Astrocyte (in vitro differentiated cells and primary cell): ENCODE measurements around the gene SUSD6. TPM values are rescaled to one million over a fixed set of nuclear protein-coding genes. Genes with fewer than 3 reads are reported as not detected.
"Not testable (repeated sequence)": the region's sequence is repeated elsewhere in the genome, so short reads cannot be mapped to it uniquely, and the experiment has no call there.

Experiments
- DNase-seq: peaks from one replicate; pipeline ENCODE4 v3.0.0-alpha.2; 2010; ENCODE audit warnings: low read depth
- FAIRE-seq: peaks from 2 replicates; lab custom pipeline; 2011; peaks lifted over from hg19 to GRCh38; lab: Jason Lieb, UNC
- H2AFZ ChIP-seq: 2 replicates; pipeline ENCODE4 v1.6.0; 2012; ENCODE audit warnings: low read depth, low read length, inconsistent platforms
- H3K27ac ChIP-seq: 2 replicates; pipeline ENCODE4 v1.5.1; 2011; ENCODE audit warnings: low read depth, low read length, inconsistent platforms
- H3K27me3 ChIP-seq: 2 replicates; pipeline ENCODE4 v1.6.0; 2011; ENCODE audit warnings: low read length, inconsistent platforms; ENCODE audit not compliant: insufficient read depth
- H3K36me3 ChIP-seq: 2 replicates; pipeline ENCODE4 v1.5.1; 2011; ENCODE audit warnings: low read length, inconsistent platforms; ENCODE audit not compliant: insufficient read depth
- H3K4me1 ChIP-seq: 2 replicates; pipeline ENCODE4 v1.5.1; 2011; ENCODE audit warnings: low read length, inconsistent platforms; ENCODE audit not compliant: insufficient read depth
- H3K4me2 ChIP-seq: 2 replicates; pipeline ENCODE4 v1.6.0; 2012; ENCODE audit warnings: low read length, inconsistent platforms
- H3K4me3 ChIP-seq: 2 replicates; pipeline ENCODE4 v1.5.1; 2011; ENCODE audit warnings: low read depth, mild to moderate bottlenecking, low read length, inconsistent platforms; ENCODE audit not compliant: insufficient read depth
- H3K79me2 ChIP-seq: 2 replicates; pipeline ENCODE4 v1.6.0; 2012; ENCODE audit warnings: mild to moderate bottlenecking, low read length, inconsistent platforms; ENCODE audit not compliant: insufficient read depth
- H3K9ac ChIP-seq: 2 replicates; pipeline ENCODE4 v1.6.0; 2012; ENCODE audit warnings: mild to moderate bottlenecking, low read length, inconsistent platforms
- H3K9me3 ChIP-seq: 2 replicates; pipeline ENCODE4 v1.5.1; 2012; ENCODE audit warnings: low read depth, mild to moderate bottlenecking, low read length, inconsistent platforms; ENCODE audit not compliant: insufficient read depth
- H4K20me1 ChIP-seq: 2 replicates; pipeline ENCODE4 v1.6.0; 2012; ENCODE audit warnings: low read length, inconsistent platforms; ENCODE audit not compliant: insufficient read depth
- H3K27ac Mint-ChIP-seq: one replicate; pipeline ENCODE4 v1.8.0; 2021; ENCODE audit warnings: mild to moderate bottlenecking, mixed read lengths; ENCODE audit not compliant: unreplicated experiment
- H3K27me3 Mint-ChIP-seq: one replicate; pipeline ENCODE4 v1.8.0; 2021; ENCODE audit warnings: low read depth, mixed read lengths; ENCODE audit not compliant: unreplicated experiment
- H3K36me3 Mint-ChIP-seq: one replicate; pipeline ENCODE4 v1.8.0; 2021; ENCODE audit warnings: low read depth, mixed read lengths; ENCODE audit not compliant: unreplicated experiment
- H3K4me1 Mint-ChIP-seq: one replicate; pipeline ENCODE4 v1.8.0; 2021; ENCODE audit warnings: low read depth, mixed read lengths; ENCODE audit not compliant: unreplicated experiment
- H3K4me3 Mint-ChIP-seq: one replicate; pipeline ENCODE4 v1.8.0; 2021; ENCODE audit warnings: mild to moderate bottlenecking, moderate library complexity, mixed read lengths; ENCODE audit not compliant: unreplicated experiment
- H3K9me3 Mint-ChIP-seq: one replicate; pipeline ENCODE4 v1.8.0; 2021; ENCODE audit warnings: mild to moderate bottlenecking, mixed read lengths; ENCODE audit not compliant: unreplicated experiment
- CTCF ChIP-seq: IDR thresholded peaks from 2 replicates; pipeline ENCODE4 v1.5.1; 2011; ENCODE audit warnings: low read depth, mild to moderate bottlenecking, inconsistent platforms, low read length, moderate library complexity; ENCODE audit not compliant: insufficient read depth
- EZH2 ChIP-seq: IDR thresholded peaks from 2 replicates; pipeline ENCODE4 v1.6.1; 2012; ENCODE audit warnings: mild to moderate bottlenecking, low read length, inconsistent platforms; ENCODE audit not compliant: insufficient read depth
- total RNA-seq: library from RNA; stranded (reverse); gene quantifications from 2 replicates; pipeline ENCODE4 v1.2.1, GENCODE V29; 2021

The SUSD6 gene
- total RNA-seq, 1 donor from 2014 or later, result 25.6 TPM

GRCh38 chr14:69726761-69727511 is 115.5 kb downstream of the SUSD6 start:
- no peak overlapping the region for H3K27ac ChIP-seq
- H3K27ac Mint-ChIP-seq, result peak overlapping the region; percentile 56
- H3K27me3 Mint-ChIP-seq, result peaks cover 14% of the 10 kb centered on the region
- peak overlapping the region; percentile 98 for H3K4me2 ChIP-seq
- H4K20me1 ChIP-seq, result no peaks in the 10 kb centered on the region
- no peaks in the 10 kb centered on the region for H3K9me3 ChIP-seq
- H3K4me1 ChIP-seq, result peaks cover 8% of the 10 kb centered on the region
- no peaks in the 10 kb centered on the region for H3K27me3 ChIP-seq
- no peak for FAIRE-seq
- H3K4me3 Mint-ChIP-seq, result no peak overlapping the region
- TF ChIP-seq EZH2, result no peak
- peak; percentile 81 for TF ChIP-seq CTCF
- peak overlapping the region; percentile 58 for H3K4me3 ChIP-seq
- H3K4me1 Mint-ChIP-seq, result peaks cover 2% of the 10 kb centered on the region
- H3K36me3 Mint-ChIP-seq, result no peaks in the 10 kb centered on the region
- H3K36me3 ChIP-seq, result no peaks in the 10 kb centered on the region
- H3K9me3 Mint-ChIP-seq, result peaks cover 2% of the 10 kb centered on the region
- DNase-seq, result peak; percentile 40
- no peaks in the 10 kb centered on the region for H3K79me2 ChIP-seq
- peak overlapping the region; percentile 94 for H2AFZ ChIP-seq
- H3K9ac ChIP-seq, result peak overlapping the region; percentile 82

GRCh38 chr14:69727860-69728259 is 116.5 kb downstream of the SUSD6 start:
- no peak overlapping the region for H3K4me3 Mint-ChIP-seq
- H3K27me3 Mint-ChIP-seq, result peaks cover 14% of the 10 kb centered on the region
- H3K27ac Mint-ChIP-seq, result no peak overlapping the region
- H3K4me2 ChIP-seq, result no peak overlapping the region
- H3K27ac ChIP-seq, result no peak overlapping the region
- H4K20me1 ChIP-seq, result no peaks in the 10 kb centered on the region
- H3K4me1 ChIP-seq, result peaks cover 8% of the 10 kb centered on the region
- no peaks in the 10 kb centered on the region for H3K79me2 ChIP-seq
- H3K4me3 ChIP-seq, result no peak overlapping the region
- no peaks in the 10 kb centered on the region for H3K36me3 Mint-ChIP-seq
- peaks cover 2% of the 10 kb centered on the region for H3K9me3 Mint-ChIP-seq
- TF ChIP-seq EZH2 (no peak), CTCF (no peak)
- DNase-seq, result no peak
- no peak for FAIRE-seq
- no peaks in the 10 kb centered on the region for H3K36me3 ChIP-seq
- peaks cover 2% of the 10 kb centered on the region for H3K4me1 Mint-ChIP-seq
- peaks cover under 1% of the 10 kb centered on the region for H3K27me3 ChIP-seq
- no peaks in the 10 kb centered on the region for H3K9me3 ChIP-seq
- no peak overlapping the region for H3K9ac ChIP-seq
- no peak overlapping the region for H2AFZ ChIP-seq

- H3K27me3 ChIP-seq, H3K9ac ChIP-seq, H3K36me3 ChIP-seq, H3K9me3 ChIP-seq, H3K4me1 ChIP-seq, H3K9me3 Mint-ChIP-seq, H3K4me3 ChIP-seq, H3K4me3 Mint-ChIP-seq, H3K79me2 ChIP-seq, FAIRE-seq, H3K27ac Mint-ChIP-seq, H2AFZ ChIP-seq, DNase-seq, H4K20me1 ChIP-seq, H3K4me1 Mint-ChIP-seq, H3K4me2 ChIP-seq, H3K36me3 Mint-ChIP-seq, H3K27ac ChIP-seq: not testable (repeated sequence)
- H3K27me3 Mint-ChIP-seq, result peaks cover 22% of the 10 kb centered on the region
These were observed 120.7 kb downstream of the SUSD6 start for GRCh38 chr14:69731919-69732598.

GRCh38 chr14:69736405-69736804 is 125.0 kb downstream of the SUSD6 start:
- H3K9me3 Mint-ChIP-seq, H3K9me3 ChIP-seq, H3K36me3 ChIP-seq, H3K9ac ChIP-seq, H3K4me1 ChIP-seq, H3K27ac ChIP-seq, H4K20me1 ChIP-seq, H3K27ac Mint-ChIP-seq, H3K79me2 ChIP-seq, H2AFZ ChIP-seq, FAIRE-seq, H3K27me3 ChIP-seq, H3K4me1 Mint-ChIP-seq, H3K36me3 Mint-ChIP-seq, H3K4me3 Mint-ChIP-seq, DNase-seq, H3K4me3 ChIP-seq, H3K4me2 ChIP-seq: not testable (repeated sequence)
- peaks cover 18% of the 10 kb centered on the region for H3K27me3 Mint-ChIP-seq
